Activated T-cell treated with anti-CD3 and anti-CD28 coated beads for 24 hours (primary cell): ENCODE data around the gene TMCC2.
"Not testable (repeated sequence)": the region's sequence is repeated elsewhere in the genome, so short reads cannot be mapped to it uniquely, and the experiment has no call there.

Experiments used
- DNase-seq: peaks from one replicate; pipeline ENCODE4 v3.0.0-alpha.2; 2020; ENCODE audit warnings: low read depth

TMCC2 gene

DNA sequence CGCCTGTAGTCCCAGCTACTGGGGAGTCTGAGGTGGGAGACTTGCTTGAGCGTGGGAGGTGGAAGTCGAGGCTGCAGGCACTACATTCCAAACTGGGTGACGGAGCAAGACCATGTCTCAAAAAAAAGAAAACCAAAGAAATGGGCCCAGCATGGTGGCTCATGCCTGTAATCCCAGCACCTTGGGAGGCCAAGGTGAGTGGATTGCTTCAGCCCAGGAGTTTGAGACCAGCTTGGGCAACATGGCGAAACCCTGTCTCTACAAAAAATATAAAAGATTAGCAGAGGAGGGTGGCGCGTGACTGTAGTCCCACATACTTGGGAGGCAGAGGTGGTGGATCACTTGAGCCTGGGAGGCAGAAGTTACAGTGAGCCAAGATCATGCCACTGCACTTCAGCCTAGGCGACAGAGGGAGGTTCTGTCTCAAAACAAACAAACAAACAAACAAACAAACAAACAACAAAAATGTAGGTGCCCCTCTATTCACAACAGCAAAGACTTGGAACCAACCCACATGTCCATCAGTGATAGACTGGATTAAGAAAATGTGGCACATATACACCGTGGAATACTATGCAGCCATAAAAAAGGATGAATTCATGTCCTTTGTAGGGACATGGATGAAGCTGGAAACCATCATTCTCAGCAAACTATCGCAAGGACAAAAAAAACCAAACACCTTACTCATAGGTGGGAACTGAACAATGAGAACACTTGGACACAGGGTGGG, 53.1 kb downstream of the TMCC2 start:
- DNase-seq, result not testable (repeated sequence)

DNA sequence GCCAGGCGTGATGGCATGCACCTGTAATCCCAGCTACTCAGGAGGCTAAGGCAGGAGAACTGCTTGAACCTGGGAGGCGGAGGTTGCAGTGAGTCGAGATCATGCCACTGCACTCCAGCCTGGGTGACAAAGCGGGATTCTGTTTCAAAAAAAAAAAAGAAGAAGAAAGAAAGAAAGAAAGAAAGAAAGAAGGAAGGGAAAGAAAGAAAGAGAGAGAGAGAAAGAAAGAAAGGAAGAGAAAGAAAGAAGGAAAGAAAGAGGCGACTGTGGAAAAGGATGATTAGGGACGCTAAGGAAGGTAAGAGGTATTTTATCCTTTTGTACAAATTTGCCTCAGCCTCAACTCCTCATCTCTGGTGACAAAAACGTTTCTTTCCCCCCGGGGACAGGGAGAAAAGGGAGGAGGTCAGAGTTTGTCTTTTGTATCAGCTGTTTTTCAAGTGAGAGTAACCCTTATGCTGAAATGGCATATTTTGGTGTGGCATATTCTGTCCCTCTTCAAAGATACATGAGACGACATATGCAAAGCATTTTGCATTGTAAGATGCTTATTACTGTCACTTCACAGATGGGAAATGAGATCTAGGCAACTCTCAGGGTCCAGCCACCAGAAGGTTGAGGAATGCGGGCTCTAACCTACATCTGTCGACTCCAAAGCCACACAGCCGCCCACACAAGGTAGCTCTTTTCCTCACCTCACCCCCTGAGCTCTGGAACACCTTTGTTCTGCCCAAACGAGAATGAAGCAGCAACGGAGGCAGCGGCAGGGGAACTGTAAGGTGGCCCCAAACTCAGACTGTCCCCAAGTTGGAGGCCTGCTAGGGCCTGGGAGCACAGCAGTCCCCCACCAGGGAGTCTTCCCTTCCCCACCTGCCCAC, 55.8 kb downstream of the TMCC2 start:
- DNase-seq, result no peak

DNA sequence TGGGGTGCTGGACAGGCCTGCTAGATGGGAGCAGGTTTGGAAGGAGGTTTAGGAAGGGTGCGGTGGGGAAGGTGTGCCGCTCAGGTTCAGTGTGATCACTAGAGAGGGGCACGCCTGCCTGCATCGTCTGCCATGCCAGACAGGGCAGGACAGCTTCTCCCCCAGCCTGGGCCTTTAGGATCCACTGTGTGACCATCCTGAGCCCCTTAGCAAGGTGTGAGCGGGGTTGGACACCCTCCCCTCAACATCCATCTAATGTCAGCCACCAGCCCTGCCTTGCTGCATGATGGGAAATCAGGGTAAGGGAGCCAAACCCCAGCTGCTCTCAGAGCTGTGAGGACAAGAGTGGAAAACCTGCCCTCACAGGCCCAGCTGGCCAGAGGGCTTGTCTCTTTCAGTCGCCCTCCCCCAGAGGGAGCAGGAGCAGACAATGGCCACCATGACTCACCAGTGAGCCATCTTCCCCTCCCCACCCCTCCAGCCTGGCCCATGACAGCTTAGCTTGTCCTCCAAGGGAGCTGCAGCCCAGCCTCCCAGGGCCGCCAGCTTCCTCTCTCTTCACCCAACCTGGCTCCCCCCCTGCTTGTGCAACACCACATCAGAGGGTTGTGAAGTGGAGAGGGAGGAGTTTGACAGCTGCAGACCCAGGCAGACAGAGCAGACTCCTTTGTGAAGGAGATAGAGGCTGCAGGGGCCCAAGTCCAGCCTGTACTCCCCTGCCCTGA, 56.8 kb downstream of the TMCC2 start:
- DNase-seq, result peak; percentile 66

DNA sequence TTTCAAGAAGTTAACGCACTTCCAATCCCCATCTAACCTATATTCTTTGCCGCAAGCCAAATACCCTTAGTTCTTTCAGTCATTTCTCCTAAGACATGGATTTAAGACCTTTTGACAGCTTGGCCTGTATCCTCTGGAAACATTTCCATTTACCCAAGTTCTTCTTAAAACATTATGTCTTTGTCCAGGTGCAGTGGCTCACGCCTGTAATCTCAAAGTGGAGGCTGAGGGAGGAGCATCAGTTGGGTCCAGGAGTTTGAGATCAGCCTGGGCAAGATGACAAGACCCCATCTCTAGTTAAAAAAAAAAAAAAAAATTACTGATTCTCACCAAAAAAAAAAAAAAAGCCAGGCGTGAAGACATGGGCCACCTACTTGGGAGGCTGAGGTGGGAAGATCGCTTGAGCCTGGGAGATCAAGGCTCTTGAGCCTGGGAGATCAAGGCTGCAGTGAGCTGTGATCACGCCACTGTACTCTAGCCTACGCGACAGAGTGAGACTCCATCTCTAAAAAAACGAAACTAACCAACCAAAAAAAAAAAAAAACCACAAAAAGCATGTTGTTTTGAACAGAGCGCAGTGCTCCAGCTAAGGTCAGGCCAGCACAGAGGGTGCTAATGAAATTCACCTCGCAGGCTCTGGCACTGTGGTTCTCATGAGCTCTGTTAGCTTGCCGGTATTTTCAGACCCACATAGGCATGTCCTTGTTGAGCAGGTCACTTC, 57.8 kb downstream of the TMCC2 start:
- DNase-seq, result peak; percentile 38

DNA sequence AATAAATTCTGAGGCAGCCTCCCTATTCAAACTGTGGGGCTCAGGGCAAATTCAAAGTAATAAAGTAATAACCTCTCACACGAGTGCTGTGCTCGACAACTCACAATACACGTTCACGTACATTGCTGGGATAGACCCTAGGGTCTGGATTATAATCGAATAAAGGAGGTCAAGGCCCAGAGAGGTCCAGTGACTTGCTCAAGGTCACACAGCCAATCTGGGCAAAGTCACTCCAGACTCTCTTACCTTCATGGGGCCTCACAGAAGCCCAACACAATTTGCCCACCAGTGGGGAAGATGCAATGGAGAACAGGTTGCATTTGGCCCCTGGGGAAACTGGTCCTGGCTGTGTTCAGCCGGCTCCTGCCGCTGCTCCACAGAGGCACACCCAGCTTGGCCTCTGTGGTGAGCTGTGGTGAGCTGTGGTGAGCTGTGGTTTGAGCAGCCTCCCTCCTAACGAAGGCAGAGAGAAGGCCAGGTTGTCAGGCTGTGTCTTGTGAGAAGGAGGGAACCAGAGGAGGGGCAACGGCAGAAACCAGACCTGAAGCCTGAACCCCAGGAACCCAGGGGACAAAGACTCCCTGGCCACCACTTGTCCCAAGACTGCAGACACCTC, 58.7 kb downstream of the TMCC2 start:
- peak; percentile 46 for DNase-seq

DNA sequence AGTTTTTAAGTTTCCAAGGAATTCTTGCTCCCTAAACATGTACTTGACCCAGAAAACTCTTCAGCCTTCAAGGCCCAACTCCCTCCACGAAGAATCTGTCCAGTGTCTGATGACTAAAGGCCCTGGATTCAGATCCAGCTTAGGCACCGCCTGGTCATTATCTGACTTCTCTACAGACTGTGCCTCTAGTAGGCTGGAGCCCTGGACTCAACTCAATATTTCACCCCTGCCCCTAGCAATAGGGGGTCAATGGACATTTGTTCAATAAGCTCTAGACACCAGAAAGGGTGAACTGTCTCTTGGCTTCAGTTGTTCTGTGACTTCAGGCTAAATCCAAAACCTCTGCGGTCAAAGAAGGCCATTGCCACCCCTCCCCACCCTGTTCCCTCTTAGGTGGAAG, 59.3 kb downstream of the TMCC2 start:
- DNase-seq, result no peak

DNA sequence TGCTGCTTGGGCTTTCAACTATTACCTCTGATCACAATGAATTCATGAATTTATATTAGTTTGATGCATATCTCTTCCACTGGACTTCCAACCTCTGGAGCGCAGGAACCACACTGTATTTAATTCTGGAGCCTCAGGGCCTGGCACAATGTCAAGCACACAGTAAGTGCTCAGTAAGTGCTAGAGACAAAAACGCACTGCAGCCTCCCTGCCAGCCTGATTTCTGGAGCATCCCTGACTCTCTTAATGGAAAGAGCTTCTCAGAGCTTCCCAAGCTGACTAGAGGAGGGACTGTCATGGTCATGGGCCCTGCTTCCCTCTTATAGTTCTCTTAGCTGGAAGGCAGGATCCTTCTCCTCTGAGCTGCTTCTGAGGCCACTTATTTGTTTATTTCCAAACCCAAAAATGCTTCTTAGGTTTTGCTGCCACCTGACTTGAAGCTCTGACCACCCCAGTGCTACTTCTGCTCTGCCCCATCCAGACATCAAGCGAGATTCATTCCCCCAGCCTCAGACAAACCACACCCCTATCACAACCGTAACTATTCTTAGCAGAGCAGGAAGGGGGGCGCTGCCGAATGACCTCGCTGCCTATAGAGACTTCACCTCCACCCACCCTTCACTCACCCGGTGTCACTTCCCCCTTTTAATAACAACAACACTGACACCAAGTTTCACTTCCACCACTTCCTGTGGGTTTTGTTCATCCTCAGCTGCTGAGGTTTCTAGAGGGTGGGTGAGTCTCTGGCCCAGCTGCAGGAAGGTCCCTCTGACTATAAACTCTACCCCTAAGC, 60.2 kb downstream of the TMCC2 start:
- DNase-seq, result peak; percentile 70

DNA sequence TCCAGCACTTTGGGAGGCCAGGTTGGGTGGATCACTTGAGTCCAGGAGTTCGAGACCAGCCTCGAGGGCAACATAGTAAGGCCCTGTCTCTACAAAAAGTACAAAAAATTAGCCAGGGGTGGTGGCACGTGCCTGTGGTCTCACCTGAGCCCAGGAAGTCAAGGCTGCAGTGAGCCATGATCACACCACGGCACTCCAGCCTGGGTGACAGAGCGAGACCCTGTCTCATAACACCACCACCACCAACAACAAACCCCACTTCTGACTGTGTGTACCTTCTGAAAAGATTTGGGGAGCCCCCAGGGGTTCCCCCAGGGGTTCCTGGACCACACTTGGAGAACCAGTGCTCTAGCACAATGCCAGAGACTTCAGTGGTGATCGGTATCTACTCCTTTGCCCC, 63.9 kb downstream of the TMCC2 start:
- no peak for DNase-seq

DNA sequence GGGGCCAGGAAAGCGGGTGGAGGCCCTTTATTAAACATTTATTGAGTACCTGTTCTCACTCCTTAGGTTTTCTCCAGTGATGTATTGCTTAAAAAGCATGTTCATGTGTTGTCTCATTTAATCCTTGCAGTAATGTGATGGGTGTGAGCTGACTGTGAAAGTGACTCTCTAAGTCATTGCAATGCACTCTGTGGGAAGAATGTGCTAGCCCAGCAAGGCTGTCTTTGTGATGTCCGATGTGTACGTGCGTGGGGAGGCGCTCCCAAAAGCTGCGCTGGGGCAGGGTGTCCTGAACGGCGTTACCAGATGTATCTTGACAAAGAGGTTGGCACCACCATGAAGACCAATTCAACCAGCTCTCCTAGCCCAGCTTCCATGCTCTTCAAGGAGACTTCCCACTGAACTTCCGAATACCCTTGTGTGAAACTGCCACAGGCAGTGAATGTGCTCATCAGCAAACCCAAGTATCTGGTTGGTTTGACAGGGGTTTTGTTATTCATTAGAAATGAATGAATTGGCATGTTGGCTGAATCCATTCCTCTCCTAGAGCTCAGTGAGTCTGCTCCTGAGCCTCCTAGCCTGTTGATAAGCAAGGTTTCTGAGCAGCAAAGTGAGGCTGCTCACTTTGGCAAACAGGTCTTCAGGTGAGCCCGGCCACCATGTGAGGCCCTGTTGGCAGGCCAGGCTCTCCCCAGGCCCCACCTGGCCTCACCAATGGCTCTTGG, 65.8 kb downstream of the TMCC2 start:
- DNase-seq, result no peak

DNA sequence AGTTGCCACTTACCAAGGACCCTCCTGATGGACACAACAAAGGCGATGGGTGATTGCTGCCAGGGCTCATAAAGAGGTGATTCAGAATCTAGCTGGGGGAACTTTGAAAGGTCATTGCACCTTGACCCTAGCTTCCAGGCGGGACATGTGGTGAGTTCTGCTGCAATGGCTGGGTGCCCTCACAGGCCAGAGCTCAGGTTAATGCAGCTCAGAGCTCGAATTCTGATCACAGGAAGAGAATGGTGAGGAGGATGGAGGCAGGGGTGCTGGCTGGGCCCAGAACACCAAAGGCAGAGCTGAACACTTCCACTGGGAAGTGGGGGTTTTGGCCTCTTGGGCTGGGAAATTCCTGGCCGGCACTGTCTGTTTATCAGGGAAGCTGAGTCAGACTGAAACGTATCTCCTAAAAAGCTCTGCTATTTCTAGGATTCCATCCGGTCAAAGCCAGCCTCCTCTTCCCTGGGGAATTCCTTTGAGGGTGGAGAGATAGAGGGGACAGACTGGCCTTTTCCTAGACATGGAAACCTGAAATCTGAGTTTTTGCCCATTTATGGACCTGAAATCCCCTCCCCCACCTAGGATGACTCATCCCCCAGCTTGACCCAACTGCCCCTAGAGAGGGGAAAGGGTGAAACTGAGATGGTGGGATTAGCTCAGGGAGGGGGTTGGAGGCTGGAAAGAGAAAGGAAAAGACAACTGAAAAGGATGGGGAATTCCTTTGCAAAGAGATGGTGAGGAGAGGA, 66.6 kb downstream of the TMCC2 start:
- no peak for DNase-seq

DNA sequence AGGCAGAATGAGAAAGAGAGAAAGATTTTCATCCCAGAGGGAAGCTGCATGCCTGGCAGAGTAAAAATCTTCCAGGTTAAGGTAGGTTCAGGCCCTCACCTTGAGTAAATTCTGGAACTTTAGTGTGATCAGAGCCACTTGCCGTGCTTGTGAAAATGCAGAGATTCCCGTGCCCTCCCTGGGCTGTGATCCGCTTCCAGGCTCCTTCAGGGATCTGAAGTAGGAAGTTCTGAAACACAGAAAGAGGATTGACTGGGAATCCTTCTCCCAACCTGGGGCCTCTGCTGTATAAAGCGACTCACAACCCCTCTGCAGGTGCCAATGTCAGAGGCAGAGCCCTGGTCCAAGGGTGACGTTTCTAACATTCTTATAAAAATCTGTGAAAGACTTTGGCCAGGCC, 67.2 kb downstream of the TMCC2 start:
- no peak for DNase-seq

DNA sequence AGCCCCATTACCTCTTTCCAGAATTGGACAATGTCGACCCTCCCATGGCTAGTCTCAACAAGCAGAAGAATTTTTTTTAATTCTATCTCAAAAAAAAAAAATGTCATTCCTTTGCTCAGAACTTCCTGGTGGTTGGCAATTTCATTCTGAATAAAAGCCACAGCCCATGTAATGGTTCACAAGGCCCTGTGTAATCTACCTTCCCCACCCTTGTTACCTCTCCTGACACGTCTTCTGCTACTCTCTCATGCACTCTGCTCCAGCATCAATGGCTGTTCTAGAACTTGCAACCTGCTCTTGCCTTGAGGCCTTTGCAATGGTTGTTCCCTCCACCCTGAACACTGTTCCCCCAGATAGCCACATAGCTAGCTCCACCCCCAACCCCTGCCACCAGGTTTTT, 68.4 kb downstream of the TMCC2 start:
- DNase-seq, result no peak

DNA sequence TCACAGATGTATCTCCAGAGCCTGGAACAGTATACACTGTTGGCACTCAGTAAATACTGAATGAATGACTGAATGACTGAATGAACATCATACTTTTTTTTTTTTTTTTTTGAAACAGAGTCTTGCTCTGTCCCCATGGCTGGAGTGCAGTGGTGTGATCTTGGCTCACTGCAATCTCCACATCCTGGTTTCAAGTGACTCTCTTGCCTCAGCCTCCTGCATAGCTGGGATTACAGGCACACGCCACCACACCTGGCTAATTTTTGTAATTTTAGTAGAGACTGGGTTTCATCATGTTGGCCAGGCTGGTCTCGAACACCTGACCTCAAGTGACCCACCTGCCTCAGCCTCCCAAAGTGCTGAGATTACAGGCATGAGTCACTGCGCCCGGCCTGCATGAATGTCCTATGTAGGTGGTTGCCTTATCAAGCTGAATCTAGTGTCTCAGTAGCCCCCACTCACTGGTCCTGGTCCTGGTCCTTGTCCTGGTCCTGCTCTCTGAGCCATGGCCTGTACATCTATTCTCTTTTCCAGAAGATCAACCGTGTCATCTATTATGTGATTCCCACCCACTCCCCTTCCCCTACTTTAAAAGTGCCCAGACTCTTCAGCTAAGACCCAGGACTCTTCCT, 69.9 kb downstream of the TMCC2 start:
- DNase-seq, result not testable (repeated sequence)

DNA sequence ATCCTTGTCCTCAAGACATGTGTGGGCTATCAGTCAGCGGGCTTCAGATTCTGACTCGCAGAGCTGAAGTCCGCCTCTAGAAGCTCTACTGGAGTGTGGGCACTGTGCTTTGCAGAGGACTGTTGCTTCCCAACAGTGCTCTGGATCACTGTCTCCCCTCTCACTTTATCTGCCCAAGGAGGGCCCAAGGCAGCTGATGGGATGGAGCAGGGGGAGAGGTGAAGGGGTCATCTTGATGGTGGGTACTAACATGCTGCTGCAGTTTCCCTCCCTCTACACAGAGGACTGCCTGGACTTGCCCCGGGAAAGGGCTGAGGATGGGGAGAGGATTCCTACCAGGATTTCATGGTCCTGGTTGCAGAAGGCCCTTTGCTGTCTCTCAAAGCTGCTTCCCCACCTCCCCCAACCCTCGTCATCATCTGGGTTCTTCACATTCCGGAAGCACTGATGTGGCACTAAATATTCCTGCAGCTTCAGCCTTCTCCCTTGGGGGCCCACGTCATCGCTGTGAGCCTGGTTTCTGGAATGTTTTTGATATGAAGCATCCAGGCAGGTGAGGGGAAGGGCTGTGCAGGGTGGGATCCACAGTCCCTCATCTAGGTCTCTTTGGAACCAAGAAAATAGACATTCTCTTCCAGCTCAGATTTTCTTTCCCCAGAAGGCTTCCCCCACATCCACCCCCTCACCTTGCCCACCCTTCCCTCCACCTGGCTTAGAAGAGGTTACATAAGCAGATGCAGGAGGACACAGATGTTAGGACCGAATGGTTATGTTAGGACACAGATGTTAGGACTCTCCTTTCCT, 70.6 kb downstream of the TMCC2 start:
- DNase-seq, result no peak

DNA sequence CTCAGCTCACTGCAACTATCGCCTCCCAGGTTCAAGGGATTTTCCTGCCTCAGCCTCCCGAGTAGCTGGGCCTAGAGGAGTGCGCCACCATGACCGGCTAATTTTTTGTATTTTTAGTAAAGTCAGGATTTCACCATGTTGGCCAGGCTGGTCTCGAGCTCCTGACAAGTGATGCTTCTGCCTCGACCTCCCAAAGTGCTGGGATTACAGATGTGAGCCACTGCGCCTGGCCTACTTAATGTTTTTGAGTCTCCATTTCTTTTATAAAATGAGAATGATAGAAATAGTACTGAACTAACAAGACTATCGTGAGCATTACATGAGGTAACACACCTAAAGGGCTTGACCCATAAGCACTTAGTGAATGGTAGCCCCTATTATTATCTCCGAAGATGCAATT, 72.4 kb downstream of the TMCC2 start:
- DNase-seq, result no peak

DNA sequence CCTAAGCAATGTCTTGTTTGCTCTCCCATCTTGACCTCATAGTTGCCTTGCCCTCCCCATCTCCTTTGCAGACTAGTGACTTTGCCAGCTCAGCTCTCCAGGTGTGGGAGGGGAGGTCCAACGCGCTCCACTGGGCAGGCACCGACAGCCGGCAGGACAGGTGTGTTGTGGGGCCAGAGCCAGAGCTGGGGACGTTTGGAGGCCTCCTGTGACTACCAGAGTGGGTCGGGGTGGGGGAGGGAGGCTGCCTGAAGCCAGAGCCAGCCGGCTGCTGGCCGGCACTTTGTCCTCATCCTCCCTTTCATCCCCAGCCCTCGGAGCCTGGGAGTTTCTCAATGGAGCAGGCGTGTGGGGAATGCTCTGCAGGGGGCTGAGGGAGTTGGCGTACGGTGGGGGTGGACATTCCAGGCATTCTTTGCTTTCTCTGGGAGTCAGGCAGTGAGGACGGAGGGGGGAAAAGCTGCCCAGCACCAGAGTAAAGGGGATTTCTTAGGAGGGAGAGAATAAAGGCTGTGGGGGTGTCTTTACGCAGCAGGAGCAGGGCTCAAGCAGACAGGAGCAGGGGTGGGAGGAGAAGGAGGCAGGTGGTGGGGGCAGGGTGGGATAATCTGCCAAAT, 73.6 kb downstream of the TMCC2 start:
- no peak for DNase-seq

DNA sequence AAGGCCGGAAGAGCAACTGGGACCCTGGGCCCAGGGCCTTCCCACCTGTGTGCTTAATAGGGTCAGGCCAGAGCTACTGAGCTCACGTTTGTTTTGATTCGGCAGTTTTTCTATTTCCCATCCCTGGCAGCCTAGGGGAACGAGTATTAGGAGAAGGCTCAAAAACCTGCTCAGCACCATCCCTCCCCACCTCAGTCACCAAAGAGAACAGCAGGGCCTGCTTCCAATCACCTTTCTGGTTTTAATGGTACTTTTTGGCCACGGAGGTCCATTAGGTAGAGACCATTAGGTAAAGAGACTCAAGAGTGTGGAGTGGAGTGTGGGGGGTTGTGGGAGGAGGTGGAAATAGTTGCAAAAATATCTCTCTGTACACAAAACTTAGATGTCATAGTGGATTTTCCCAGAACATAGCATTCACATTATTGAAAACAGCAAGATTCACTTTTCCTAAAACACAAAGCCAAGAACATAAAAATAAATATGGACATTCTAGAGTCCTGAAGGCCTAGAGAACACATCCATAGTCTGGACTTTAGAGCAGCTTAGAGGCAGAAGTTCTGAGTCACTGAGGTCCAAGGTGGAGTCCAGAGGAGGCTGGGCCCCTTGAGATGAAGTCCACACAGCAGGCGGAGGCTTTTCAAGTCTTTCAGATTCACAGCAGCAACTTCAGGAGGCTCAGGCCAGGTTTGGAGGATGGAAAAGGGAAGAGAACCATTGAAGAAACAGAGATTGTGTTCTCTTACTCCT, 74.3 kb downstream of the TMCC2 start:
- no peak for DNase-seq
